ENCODE measurements around the gene SCLY.

DNA sequence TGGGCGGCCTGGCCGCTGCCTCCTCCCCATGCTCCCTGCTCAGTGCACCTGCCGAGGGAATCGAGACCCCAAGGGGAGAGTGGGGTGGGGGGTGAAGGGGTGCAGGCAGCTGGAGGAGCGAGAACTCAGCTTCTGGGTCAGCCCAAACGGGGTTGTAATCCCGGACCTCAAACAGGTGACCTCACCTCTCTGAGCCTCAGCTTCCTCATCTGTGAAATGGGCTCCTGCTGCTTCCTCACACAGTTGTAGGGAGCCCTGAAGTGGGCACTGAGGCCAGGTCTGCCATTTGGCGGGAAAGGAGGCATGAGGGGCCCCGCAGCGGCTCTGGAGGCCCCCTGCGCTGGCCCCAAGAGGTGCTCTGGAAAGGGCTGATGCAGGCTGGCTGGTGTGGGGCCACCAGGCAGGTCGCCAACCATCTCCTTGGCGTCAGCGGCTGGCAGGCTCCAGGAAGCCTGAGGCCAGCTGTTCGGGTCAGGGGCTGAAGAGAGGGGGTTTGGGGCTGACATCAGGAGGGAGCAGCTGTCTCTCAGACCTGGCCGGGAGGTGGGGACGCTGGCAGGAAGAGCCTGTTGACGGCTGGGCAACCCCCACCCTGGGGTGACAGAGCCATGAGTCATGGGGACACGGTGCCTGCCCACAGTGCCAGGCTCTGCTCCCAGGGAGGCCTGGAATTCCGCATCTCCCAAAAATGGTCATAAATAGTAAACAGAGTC lies 82.6 kb downstream of the SCLY start:
- TF ChIP-seq, protein P1, sequence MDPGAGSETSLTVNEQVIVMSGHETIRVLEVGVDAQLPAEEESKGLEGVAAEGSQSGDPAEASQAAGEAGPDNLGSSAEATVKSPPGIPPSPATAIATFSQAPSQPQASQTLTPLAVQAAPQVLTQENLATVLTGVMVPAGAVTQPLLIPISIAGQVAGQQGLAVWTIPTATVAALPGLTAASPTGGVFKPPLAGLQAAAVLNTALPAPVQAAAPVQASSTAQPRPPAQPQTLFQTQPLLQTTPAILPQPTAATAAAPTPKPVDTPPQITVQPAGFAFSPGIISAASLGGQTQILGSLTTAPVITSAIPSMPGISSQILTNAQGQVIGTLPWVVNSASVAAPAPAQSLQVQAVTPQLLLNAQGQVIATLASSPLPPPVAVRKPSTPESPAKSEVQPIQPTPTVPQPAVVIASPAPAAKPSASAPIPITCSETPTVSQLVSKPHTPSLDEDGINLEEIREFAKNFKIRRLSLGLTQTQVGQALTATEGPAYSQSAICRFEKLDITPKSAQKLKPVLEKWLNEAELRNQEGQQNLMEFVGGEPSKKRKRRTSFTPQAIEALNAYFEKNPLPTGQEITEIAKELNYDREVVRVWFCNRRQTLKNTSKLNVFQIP (CRISPR knock-in tag; IDR thresholded peaks at IDR 0.05; ENCODE audit: borderline replicate concordance, low read depth) = no peak
- TF ChIP-seq, protein P2, sequence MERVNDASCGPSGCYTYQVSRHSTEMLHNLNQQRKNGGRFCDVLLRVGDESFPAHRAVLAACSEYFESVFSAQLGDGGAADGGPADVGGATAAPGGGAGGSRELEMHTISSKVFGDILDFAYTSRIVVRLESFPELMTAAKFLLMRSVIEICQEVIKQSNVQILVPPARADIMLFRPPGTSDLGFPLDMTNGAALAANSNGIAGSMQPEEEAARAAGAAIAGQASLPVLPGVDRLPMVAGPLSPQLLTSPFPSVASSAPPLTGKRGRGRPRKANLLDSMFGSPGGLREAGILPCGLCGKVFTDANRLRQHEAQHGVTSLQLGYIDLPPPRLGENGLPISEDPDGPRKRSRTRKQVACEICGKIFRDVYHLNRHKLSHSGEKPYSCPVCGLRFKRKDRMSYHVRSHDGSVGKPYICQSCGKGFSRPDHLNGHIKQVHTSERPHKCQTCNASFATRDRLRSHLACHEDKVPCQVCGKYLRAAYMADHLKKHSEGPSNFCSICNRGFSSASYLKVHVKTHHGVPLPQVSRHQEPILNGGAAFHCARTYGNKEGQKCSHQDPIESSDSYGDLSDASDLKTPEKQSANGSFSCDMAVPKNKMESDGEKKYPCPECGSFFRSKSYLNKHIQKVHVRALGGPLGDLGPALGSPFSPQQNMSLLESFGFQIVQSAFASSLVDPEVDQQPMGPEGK (CRISPR knock-in tag; IDR thresholded peaks at IDR 0.05; ENCODE audit: borderline replicate concordance) = no peak
- TF ChIP-seq ZFP30 (CRISPR knock-in tag; IDR thresholded peaks at IDR 0.05) = no peak
- no peak for TF ChIP-seq ARNTL (CRISPR knock-in tag; IDR thresholded peaks at IDR 0.05; ENCODE audit: borderline replicate concordance, low read depth)

Measured in SK-N-SH treated with all-trans-retinoic acid at 6 μM for 48 hours (cell line).